Liver (tissue), 9 donors: ENCODE data around the gene ELOVL4. TPM values are rescaled to one million over a fixed set of nuclear protein-coding genes. Genes with fewer than 3 reads are reported as not detected.

ENCODE experiments used
- DNase-seq: peaks from one replicate; pipeline ENCODE4 v3.0.0-alpha.2; 2017; ENCODE audit warnings: low spot score
- H3K27ac ChIP-seq, 2 donors: one replicate each; pipeline ENCODE4 v1.7.0; 2013; ENCODE audit warnings: inconsistent platforms in 2 of 2, low read length in 2 of 2, control low read depth in 1 of 2, low read depth in 1 of 2, mild to moderate bottlenecking in 1 of 2
- H3K27me3 ChIP-seq, 4 donors: one replicate each; pipeline versions ENCODE4 v1.6.1 to v1.7.0; 2013; ENCODE audit warnings: low read length in 3 of 4, inconsistent platforms in 1 of 4, mild to moderate bottlenecking in 1 of 4, moderate library complexity in 1 of 4; ENCODE audit not compliant: control insufficient read depth in 4 of 4, insufficient read depth in 4 of 4
- H3K36me3 ChIP-seq, 4 donors: one replicate each; pipeline versions ENCODE4 v1.6.1 to v1.7.0; 2013; ENCODE audit warnings: low read length in 3 of 4, mild to moderate bottlenecking in 3 of 4, low read depth in 1 of 4, moderate library complexity in 1 of 4; ENCODE audit not compliant: control insufficient read depth in 4 of 4, insufficient read depth in 3 of 4
- H3K4me1 ChIP-seq, 4 donors: one replicate each; pipeline versions ENCODE4 v1.6.1 to v1.7.0; 2013; ENCODE audit warnings: low read length in 3 of 4, mild to moderate bottlenecking in 3 of 4, moderate library complexity in 1 of 4; ENCODE audit not compliant: control insufficient read depth in 4 of 4, insufficient read depth in 4 of 4
- H3K4me3 ChIP-seq, 3 donors: one replicate each; pipeline versions ENCODE4 v1.6.1 to v1.7.0; 2013; ENCODE audit warnings: low read length in 3 of 3, control low read depth in 1 of 3, low read depth in 1 of 3, mild to moderate bottlenecking in 1 of 3
- H3K9ac ChIP-seq, 2 donors: one replicate each; pipeline ENCODE4 v1.7.0; 2013; ENCODE audit warnings: low read length in 2 of 2, mild to moderate bottlenecking in 2 of 2, moderate library complexity in 2 of 2, control low read depth in 1 of 2, low read depth in 1 of 2
- H3K9me3 ChIP-seq, 4 donors: one replicate each; pipeline versions ENCODE4 v1.6.1 to v1.7.0; 2013; ENCODE audit warnings: low read length in 3 of 4; ENCODE audit not compliant: control insufficient read depth in 4 of 4
- ATF3 ChIP-seq: IDR thresholded peaks from 2 replicates; pipeline ENCODE4 v1.6.1; 2016; ENCODE audit warnings: antibody characterized with exemption
- CTCF ChIP-seq: fragments of 150-350 bp; IDR thresholded peaks from 2 replicates; pipeline ENCODE4 v1.5.1; 2017; ENCODE audit warnings: improper control_type of control experiment, low read depth, low read length; ENCODE audit not compliant: missing input control
- EGR1 ChIP-seq, 2 donors: IDR thresholded peaks; 2 replicates each; pipeline ENCODE4 v1.6.1; 2016 to 2018; ENCODE audit warnings: antibody characterized with exemption in 2 of 2, low read depth in 2 of 2
- FOXA1 ChIP-seq: IDR thresholded peaks from 2 replicates; pipeline ENCODE4 v1.6.1; 2016; ENCODE audit warnings: antibody characterized with exemption
- FOXA2 ChIP-seq: IDR thresholded peaks from 2 replicates; pipeline ENCODE4 v1.6.1; 2016; ENCODE audit warnings: antibody characterized with exemption
- GABPA ChIP-seq, 2 donors: IDR thresholded peaks in 1 of 2; conservative IDR thresholded peaks in 1 of 2; 2 replicates each; pipeline ENCODE4 v1.6.1; 2016; ENCODE audit warnings: antibody characterized with exemption in 2 of 2, mild to moderate bottlenecking in 1 of 2, moderate library complexity in 1 of 2
- HNF4A ChIP-seq, 2 donors: conservative IDR thresholded peaks; 2 replicates each; pipeline ENCODE4 v1.6.1; 2016; ENCODE audit warnings: antibody characterized with exemption in 2 of 2, mild to moderate bottlenecking in 2 of 2
- HNF4G ChIP-seq: IDR thresholded peaks from 2 replicates; pipeline ENCODE4 v1.6.1; 2016; ENCODE audit warnings: antibody characterized with exemption
- JUND ChIP-seq, 2 donors: IDR thresholded peaks; 2 replicates each; pipeline ENCODE4 v1.6.1; 2016; ENCODE audit warnings: antibody characterized with exemption in 2 of 2
- MAX ChIP-seq: IDR thresholded peaks from 2 replicates; pipeline ENCODE4 v1.6.1; 2016; ENCODE audit warnings: antibody characterized with exemption
- NR2F2 ChIP-seq: IDR thresholded peaks from 2 replicates; pipeline ENCODE4 v1.6.1; 2016; ENCODE audit warnings: antibody characterized with exemption
- RAD21 ChIP-seq, 2 donors: IDR thresholded peaks; 2 replicates each; pipeline ENCODE4 v1.6.1; 2016; ENCODE audit warnings: antibody characterized with exemption in 2 of 2, mild to moderate bottlenecking in 2 of 2
- REST ChIP-seq: IDR thresholded peaks from 2 replicates; pipeline ENCODE4 v1.6.1; 2016; ENCODE audit warnings: antibody characterized with exemption, mild to moderate bottlenecking
- RXRA ChIP-seq, 2 donors: IDR thresholded peaks; 2 replicates each; pipeline ENCODE4 v1.6.1; 2017 to 2018; ENCODE audit warnings: antibody characterized with exemption in 2 of 2, mild to moderate bottlenecking in 1 of 2
- SP1 ChIP-seq: IDR thresholded peaks from 2 replicates; pipeline ENCODE4 v1.6.1; 2018; ENCODE audit warnings: antibody characterized with exemption, mild to moderate bottlenecking
- TAF1 ChIP-seq: conservative IDR thresholded peaks from 2 replicates; pipeline ENCODE4 v1.6.1; 2016; ENCODE audit warnings: antibody characterized with exemption, mild to moderate bottlenecking
- YY1 ChIP-seq: IDR thresholded peaks from 2 replicates; pipeline ENCODE4 v1.6.1; 2016; ENCODE audit warnings: antibody characterized with exemption, mild to moderate bottlenecking
- ZBTB33 ChIP-seq: IDR thresholded peaks from 2 replicates; pipeline ENCODE4 v1.6.1; 2016; ENCODE audit warnings: antibody characterized with exemption
- WGBS: extraction: QIAGEN DNeasy Blood & Tissue Kit; methylation state at CpG from one replicate; pipeline ENCODE4 v1.1.7; 2013; 5-methylcytosine and 5-hydroxymethylcytosine counted together
- polyA plus RNA-seq, 2 donors: library from polyadenylated mRNA; stranded (reverse) in 1 of 2; unstranded in 1 of 2; fragments of 200-250 nt in 1 of 2; fragments of >200 nt in 1 of 2; fragmentation: Nextera tagmentation in 1 of 2; extraction: Ambion mirVana in 1 of 2; gene quantifications; one replicate each; pipeline versions ENCODE4 v1.2.1 to v1.2.3, GENCODE V29; 2013 to 2015
- total RNA-seq, 2 donors: library from RNA; depleted of rRNA; stranded (reverse); fragments of >200 nt; gene quantifications; one replicate each; pipeline ENCODE4 v1.2.3, GENCODE V29; 2014
- donor health status: healthy.
- donor health status: healthy.
- donor health status: healthy.
- donor health status: healthy.
- donor health status: healthy.

The ELOVL4 gene
- 1 to 10 TPM in 1 of 2 donors, not detected in 1; 2.1 TPM for total RNA-seq
- under 1 TPM; 0.07 to 0.09 TPM for polyA plus RNA-seq

GRCh38 chr6:79947191-79948186 is at the start of gene ELOVL4:
TSS of gene ELOVL4 (minus strand) at chr6:79947553. CDS start at chr6:79947279, 274 bp downstream.
- Histone ChIP-seq H3K9me3 (no peaks in the 10 kb centered on the region), H3K36me3 (no peaks in the 10 kb centered on the region), H3K4me3 (peak within 1 kb of the TSS in 2 of 3 donors; percentile 44 to 57), H3K27ac (no peak within 1 kb of the TSS), H3K27me3 (peaks cover 0 to 7% (median 6%) of the 10 kb centered on the region in 4 donors), H3K9ac (no peak within 1 kb of the TSS), H3K4me1 (peaks cover 5 to 15% (median 12%) of the 10 kb centered on the region in 4 donors)
- peak; percentile 47 for DNase-seq
- no peak for TF ChIP-seq RXRA (IDR thresholded peaks at IDR 0.05)
- TF ChIP-seq FOXA2 = no peak
- no peak for TF ChIP-seq FOXA1
- peak in 1 of 2 donors; percentile 21 for TF ChIP-seq EGR1 (IDR thresholded peaks at IDR 0.05; ENCODE audit: low read depth in 2 of 2)
- no peak for TF ChIP-seq TAF1
- no peak for TF ChIP-seq RAD21 (IDR thresholded peaks at IDR 0.05)
- WGBS = 6% methylated on average over 84 of the region's 84 CpGs

- no peaks in the 10 kb centered on the region for H3K27me3 ChIP-seq
- no peak for DNase-seq
- TF ChIP-seq HNF4G = no peak
- TF ChIP-seq FOXA1 = no peak
- no peak for TF ChIP-seq RAD21 (IDR thresholded peaks at IDR 0.05)
- TF ChIP-seq JUND (IDR thresholded peaks at IDR 0.05) = no peak
- TF ChIP-seq CTCF = no peak
- no peak for TF ChIP-seq ZBTB33
- no peak for TF ChIP-seq NR2F2
- TF ChIP-seq FOXA2 = no peak
- TF ChIP-seq RXRA (IDR thresholded peaks at IDR 0.05) = no peak
- TF ChIP-seq REST = no peak
- TF ChIP-seq EGR1 (IDR thresholded peaks at IDR 0.05; ENCODE audit: low read depth in 2 of 2) = no peak
- no peak for TF ChIP-seq TAF1
- no peak for TF ChIP-seq ATF3
- no peak for TF ChIP-seq YY1
- TF ChIP-seq SP1 = no peak
- TF ChIP-seq MAX = no peak
- no peak for TF ChIP-seq HNF4A (conservative IDR thresholded peaks at IDR 0.05)
- no peak for TF ChIP-seq GABPA (IDR thresholded peaks at IDR 0.05 in 1 of 2, conservative IDR thresholded peaks at IDR 0.05 in 1 of 2)
- H3K9ac ChIP-seq = no peak overlapping the region
- no peak overlapping the region for H3K27ac ChIP-seq
- H3K4me1 ChIP-seq = no peaks in the 10 kb centered on the region
- H3K36me3 ChIP-seq = no peaks in the 10 kb centered on the region
- H3K4me3 ChIP-seq = no peak overlapping the region
- H3K9me3 ChIP-seq = no peaks in the 10 kb centered on the region
These were observed 46.6 kb upstream of the ELOVL4 start for GRCh38 chr6:79993911-79994309.
